HPDE6-E6E7 (cell line): ENCODE results near the gene BTRC.
A peak's percentile ranks its signal among the peaks of the same experiment; 100 is the strongest.

Experiments used
- DNase-seq: peaks from one replicate; pipeline ENCODE4 v3.0.0; 2011; ENCODE audit warnings: missing footprints; ENCODE audit errors: extremely low spot score

BTRC gene

GRCh38 chr10:101535949-101536348, 182.0 kb downstream of the BTRC start:
- no peak for DNase-seq

- no peak for DNase-seq
These were observed 182.8 kb downstream of the BTRC start for GRCh38 chr10:101536800-101537199.

- no peak for DNase-seq
These were observed 184.5 kb downstream of the BTRC start for GRCh38 chr10:101538446-101538845.

GRCh38 chr10:101545898-101546297, 191.9 kb downstream of the BTRC start:
- DNase-seq, result no peak

GRCh38 chr10:101550965-101551364, 197.0 kb downstream of the BTRC start:
- DNase-seq, result no peak

- no peak for DNase-seq
These were observed 198.5 kb downstream of the BTRC start for GRCh38 chr10:101552442-101552841.

GRCh38 chr10:101557541-101557940, 203.6 kb downstream of the BTRC start:
- no peak for DNase-seq

GRCh38 chr10:101558204-101558603, 204.2 kb downstream of the BTRC start:
- peak; percentile 91 for DNase-seq

- DNase-seq, result no peak
These were observed 205.0 kb downstream of the BTRC start for GRCh38 chr10:101558671-101559595.

GRCh38 chr10:101559596-101560297, 205.8 kb downstream of the BTRC start:
- no peak for DNase-seq

GRCh38 chr10:101560298-101561067, 206.5 kb downstream of the BTRC start:
- no peak for DNase-seq

GRCh38 chr10:101561068-101561915, 207.3 kb downstream of the BTRC start:
- DNase-seq, result no peak

- no peak for DNase-seq
These were observed 208.3 kb downstream of the BTRC start for GRCh38 chr10:101562231-101562630.

GRCh38 chr10:101563007-101563406, 209.0 kb downstream of the BTRC start:
- no peak for DNase-seq

- DNase-seq, result no peak
These were observed 209.6 kb downstream of the BTRC start for GRCh38 chr10:101563497-101564040.

- DNase-seq, result no peak
These were observed 210.6 kb downstream of the BTRC start for GRCh38 chr10:101564490-101564991.

- no peak for DNase-seq
These were observed 211.5 kb downstream of the BTRC start for GRCh38 chr10:101565370-101565900.

- DNase-seq, result no peak
These were observed 212.0 kb downstream of the BTRC start for GRCh38 chr10:101565936-101566332.

- no peak for DNase-seq
These were observed 212.6 kb downstream of the BTRC start for GRCh38 chr10:101566333-101567164.
